HG03064 (cell line): ENCODE measurements around the gene MCF2L.
"Not testable (repeated sequence)": the region's sequence is repeated elsewhere in the genome, so short reads cannot be mapped to it uniquely, and the experiment has no call there.

ENCODE experiments used
- ATAC-seq: cut with Tn5 transposase; IDR thresholded peaks from one replicate; pipeline ENCODE4 v1.9.1; 2021; ENCODE audit warnings: low read depth; ENCODE audit not compliant: unreplicated experiment

Gene MCF2L

DNA sequence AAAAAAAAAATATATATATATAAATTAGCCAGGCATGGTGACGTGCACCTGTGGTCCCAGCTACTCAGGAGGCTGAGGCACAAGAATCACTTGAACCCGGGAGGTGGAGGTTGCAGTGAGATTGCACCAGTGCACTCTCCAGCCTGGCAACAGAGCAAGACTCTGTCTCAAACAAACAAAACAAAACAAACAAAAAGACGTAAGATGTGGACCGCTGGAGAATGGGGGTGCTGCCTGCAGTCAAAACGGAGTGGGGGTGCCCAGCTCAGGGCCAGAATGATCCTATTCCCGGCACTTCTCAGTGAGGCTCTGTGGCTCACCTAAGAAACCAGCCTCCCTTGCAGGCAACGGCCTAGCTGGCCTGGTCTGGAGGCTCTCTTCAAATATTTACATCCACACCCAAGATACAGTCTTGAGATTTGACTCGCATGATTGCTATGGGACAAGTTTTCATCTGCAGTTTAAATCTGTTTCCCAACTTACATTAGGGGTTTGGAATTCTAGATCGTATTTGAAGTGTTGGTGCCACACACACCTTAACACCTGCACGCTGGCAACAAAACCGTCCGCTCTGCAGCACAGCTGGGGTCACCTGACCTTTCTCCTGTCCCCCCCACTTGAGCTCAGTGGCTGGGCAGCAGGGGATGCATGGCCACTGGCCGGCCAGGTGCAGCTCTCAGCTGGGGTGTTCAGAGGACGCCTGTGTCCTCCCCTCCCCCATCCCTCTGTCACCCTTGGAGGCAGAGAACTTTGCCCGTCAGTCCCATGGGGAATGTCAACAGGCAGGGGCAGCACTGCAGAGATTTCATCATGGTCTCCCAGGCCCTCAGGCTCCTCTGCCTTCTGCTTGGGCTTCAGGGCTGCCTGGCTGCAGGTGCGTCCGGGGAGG, 136.3 kb downstream of the MCF2L start, which contains the start of gene F7:
Gene F7 (plus strand): TSS at position 760 of the 889 bp plus-strand sequence. CDS start 51 bp downstream, at position 811.
- no peak for ATAC-seq

DNA sequence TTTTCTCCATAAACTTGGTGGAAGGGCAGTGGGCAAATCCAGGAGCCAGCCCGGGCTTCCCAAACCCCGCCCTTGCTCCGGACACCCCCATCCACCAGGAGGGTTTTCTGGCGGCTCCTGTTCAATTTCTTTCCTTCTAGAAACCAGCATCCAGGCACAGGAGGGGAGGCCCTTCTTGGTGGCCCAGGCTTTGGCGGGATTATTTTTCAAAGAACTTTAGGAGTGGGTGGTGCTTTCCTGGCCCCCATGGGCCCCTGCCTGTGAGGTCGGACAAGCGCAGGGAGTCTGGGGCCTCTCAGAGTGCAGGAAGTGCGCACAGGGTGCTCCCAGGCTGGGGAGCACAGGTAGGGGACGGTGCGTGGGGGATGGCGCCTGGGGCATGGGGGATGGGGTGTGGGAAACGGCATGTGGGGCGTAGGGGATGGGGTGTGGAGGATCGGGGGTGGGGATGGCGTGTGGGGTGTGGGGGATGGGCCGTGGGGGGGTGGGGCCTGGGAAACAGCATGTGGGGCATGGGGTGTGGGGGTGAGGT, 137.0 kb downstream of the MCF2L start:
- no peak for ATAC-seq

DNA sequence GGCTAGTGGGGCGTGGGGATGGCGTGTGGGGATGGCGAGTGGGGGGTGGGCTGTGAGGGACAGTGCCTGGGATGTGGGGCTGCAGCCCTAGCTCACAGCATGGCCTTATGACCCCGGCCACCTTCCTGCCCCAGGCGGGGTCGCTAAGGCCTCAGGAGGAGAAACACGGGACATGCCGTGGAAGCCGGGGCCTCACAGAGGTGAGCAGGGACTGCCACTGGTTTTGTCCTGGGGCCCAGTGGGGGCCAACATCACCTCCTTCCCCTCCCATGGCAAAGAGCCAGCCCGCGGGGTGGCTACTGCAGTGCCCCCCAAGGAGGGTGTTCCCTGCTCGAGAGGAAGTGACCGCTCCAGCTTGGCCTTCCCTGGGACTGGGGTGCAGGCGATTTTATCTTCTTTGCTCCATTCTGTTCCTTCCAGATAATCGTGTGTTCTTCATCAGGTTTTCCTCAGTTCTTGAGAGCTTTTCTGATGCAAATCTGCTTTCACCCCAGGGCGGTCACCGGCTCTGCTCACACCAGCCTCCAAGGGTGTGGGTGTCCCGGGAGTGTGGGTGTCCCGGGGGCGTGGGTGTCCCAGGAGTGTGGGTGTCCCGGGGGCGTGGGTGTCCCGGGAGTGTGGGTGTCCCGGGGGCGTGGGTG, 137.8 kb downstream of the MCF2L start:
- ATAC-seq: no peak

DNA sequence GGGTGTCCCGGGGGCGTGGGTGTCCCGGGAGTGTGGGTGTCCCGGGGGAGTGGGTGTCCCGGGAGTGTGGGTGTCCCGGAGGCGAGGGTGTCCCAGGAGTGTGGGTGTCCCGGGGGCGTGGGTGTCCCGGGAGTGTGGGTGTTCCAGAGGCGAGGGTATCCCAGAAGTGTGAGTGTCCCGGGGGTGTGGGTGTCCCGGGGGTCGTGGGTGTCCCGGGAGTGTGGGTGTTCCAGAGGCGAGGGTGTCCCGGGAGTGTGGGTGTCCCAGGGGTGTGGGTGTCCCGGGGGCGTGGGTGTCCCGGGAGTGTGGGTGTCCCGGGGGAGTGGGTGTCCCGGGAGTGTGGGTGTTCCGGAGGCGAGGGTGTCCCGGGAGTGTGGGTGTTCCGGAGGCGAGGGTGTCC, 139.5 kb downstream of the MCF2L start:
- ATAC-seq: not testable (repeated sequence)

DNA sequence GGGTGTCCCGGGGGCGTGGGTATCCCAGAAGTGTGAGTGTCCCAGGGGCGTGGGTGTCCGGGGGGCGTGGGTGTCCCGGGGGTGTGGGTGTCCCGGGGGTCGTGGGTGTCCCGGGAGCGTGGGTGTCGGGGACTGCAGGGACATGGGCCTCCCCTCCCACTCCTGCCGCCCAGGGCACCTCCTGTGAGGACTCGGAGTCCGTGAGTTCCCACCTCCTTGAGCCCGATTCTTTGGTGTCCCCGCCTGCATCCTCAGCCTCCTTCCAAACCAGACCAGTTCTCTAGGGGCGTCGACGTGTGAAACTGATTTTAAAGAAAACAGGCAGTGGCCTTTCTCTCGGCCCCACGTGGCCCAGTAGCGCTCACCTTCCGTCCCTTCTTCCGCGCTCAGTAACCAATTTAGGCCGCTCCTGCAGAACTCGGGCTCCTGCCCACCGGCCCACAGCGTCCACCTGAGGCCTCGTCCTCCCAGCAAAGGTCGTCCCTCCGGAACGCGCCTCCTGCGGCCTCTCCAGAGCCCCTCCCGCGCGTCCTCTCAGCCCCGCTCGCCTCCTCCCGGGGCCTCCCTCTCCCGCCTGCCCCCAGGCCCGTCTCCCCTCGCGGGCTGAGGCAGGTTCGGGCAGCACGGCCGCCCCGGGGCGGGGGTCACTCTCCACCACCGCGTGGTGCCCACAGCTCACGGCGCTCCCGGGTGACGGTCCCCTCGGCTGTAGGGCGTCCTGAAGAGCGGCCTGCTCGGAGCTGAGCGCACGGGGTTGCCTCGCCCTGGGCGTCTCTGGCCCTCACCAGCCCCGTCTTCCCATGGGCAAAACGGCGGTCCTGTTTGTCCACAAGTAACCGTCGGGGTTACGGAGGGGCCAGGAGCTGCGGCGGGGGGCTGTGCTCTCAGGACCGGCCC, 140.4 kb downstream of the MCF2L start:
- ATAC-seq: no peak

DNA sequence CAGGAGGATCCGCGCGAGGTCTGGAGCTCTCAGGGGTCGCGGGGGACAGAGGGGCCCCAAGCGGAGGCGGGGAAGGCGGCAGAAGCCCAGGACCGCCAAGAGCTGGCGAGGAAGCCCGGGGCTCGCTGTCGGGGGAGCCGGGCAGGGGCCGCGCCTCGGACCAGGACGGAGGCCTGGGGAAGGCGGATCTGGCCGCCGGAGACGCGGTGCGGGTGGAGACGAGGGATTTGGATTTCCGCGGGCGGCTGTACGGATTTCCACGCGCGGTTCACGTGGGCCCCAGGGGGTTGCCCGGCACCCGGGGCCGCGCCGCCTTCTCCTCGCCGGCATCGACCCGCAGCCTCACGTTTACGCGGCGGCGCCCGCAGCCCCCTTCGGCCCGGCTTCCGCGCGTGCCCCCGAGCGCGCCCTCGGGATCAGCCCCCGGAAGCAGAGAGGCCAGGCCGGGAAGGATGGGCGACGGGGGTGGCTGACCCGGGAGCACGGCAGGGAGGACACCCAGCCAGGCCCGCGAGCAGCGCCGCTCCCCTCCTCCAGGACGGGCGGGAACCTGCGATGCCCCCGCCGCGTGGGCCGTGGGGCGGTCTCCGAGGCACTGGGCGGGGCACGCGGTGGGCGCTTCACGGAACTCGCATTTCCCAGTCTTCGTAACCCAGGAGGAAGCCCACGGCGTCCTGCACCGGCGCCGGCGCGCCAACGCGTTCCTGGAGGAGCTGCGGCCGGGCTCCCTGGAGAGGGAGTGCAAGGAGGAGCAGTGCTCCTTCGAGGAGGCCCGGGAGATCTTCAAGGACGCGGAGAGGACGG, 141.2 kb downstream of the MCF2L start:
- no peak for ATAC-seq

DNA sequence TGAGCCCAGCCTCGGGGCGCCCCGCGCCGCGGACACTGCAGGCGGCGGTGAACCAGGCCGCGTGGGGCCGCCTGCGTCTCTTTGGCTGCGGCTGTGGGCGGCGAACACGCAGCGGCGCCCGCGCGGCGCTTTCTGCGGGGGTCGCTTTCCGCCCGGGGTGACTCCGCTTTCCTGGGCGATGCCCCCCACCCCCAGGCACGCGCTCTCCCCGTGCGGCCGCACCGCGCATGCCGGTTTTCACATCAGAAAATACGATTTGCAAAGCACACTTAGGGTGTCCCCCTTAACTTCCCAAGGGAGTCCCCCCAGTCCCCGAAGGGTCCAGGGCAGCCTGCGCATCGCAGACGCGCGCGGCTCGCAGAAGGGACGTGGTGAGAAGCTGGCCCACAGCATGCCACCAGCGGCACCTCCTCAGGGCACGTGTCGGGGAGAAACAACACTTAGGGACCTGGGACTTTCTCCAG, 141.9 kb downstream of the MCF2L start:
- ATAC-seq: no peak

DNA sequence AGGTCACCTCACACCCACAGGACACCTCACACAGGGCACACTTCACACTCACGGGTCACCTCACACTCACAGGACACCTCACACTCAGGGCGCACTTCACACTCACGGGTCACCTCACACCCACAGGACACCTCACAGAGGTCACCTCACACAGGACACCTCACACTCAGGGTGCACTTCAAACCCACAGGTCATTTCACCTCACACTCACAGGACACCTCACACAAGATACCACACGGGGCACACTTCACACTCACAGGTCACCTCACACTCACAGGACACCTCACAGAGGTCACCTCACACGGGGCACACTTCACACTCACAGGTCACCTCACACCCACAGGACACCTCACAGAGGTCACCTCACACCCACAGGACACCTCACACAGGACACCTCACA, 142.8 kb downstream of the MCF2L start:
- not testable (repeated sequence) for ATAC-seq

DNA sequence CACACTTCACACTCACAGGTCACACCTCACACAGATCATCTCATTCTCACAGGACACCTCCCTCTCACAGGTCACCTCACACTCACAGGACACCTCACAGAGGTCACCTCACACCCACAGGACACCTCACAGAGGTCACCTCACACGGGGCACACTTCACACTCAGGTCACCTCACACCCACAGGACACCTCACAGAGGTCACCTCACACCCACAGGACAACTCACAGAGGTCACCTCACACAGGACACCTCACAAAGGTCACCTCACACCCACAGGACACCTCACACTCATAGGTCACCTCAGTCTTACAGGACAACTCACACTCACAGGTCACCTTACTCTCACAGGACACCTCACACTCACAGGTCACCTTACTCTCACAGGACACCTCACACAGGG, 143.5 kb downstream of the MCF2L start:
- not testable (repeated sequence) for ATAC-seq

DNA sequence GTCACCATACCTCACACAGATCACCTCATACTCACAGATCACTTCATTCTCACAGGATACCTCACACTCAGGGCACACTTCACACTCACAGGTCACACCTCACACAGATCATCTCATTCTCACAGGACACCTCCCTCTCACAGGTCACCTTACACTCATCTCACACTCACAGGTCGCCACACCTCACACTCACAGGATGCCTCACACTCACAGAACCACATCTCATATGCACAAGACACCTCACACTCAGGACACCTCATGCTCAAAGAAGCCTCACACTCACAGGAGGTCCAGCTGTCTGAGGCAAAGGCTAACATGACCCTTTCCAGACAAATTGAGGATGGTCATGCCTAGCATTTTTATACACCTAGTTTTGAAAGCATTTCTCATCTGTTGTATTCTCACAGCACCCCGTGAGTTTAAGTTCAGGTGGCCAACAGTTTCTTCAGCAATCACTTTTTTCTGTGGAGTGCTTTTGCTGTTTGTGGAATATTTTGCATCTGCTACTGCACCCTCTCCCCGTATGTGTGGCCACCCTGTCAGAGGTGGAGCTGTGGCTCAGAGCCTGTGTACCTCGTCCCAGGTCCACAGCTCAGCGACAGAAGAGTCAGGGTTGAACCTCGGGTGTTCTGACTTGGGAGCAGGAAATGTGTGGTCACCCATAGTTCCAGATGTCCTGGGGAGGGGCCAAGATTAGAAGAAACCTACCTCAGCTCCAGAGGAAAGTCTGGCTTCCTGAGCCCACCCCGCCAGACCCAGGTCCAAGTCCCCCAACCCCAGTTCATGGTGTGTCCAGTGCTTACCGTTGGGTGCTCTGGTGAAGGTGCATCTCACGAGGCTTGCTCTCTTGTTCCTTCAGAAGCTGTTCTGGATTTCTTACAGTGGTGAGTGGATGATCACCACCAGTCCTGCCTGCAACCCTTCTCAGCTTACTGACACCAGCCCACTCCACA, 144.2 kb downstream of the MCF2L start:
- ATAC-seq: no peak

DNA sequence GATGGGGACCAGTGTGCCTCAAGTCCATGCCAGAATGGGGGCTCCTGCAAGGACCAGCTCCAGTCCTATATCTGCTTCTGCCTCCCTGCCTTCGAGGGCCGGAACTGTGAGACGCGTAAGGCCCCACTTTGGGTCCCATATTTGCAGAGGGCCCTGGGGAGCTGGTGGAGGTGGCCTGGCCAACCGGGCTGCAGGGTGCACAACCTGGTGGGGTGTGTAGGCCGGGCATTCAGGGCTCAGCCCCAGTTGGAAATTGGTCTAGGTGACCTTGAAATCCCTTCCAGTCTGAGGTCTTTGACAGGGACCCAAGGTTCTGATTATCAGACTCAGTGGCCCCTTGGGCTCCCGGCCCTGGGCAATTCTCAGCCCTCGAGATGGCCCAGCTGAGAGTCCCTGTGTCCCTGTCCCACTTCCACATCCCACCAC, 144.8 kb downstream of the MCF2L start:
- no peak for ATAC-seq

DNA sequence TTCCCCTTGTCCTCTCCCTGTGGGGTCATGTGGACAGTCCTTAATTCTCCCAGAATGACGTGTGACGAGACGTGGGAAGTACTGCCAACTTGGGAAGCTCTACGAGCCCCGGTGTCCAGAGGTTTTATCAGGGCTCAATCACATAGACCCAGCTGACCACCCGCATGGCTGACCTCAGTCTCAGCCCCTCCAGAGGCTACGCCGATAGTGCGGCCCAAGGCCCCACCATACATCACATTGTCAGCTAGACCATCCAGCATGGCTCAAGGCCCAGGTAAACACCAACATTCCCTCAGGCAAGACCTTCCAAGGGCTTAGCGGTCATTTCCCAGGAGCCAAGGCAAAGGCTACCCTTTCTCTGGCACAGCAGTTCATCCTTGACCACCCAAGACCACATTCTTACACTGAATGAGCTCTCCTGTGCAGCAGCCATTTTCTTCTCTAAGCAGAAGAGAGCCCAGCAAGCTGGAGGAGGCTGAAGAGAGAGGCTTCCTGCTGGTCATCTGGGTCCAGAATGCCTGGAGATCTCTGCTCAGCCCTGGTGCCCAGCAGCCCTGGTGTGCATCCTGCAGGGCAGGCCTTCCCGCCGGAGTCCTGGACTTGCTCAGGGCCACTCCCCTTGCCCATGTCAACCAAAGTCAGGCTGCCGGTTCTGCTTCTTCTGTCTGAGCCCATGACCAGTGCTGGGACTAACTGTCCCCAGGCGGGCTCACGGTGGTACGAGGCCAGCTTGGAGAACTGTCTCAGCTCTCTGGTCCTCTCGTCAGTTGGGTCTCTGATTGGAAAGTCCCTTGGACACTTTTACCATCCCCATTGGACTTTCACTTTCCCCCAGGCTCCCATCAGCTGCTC, 145.7 kb downstream of the MCF2L start:
- no peak for ATAC-seq

DNA sequence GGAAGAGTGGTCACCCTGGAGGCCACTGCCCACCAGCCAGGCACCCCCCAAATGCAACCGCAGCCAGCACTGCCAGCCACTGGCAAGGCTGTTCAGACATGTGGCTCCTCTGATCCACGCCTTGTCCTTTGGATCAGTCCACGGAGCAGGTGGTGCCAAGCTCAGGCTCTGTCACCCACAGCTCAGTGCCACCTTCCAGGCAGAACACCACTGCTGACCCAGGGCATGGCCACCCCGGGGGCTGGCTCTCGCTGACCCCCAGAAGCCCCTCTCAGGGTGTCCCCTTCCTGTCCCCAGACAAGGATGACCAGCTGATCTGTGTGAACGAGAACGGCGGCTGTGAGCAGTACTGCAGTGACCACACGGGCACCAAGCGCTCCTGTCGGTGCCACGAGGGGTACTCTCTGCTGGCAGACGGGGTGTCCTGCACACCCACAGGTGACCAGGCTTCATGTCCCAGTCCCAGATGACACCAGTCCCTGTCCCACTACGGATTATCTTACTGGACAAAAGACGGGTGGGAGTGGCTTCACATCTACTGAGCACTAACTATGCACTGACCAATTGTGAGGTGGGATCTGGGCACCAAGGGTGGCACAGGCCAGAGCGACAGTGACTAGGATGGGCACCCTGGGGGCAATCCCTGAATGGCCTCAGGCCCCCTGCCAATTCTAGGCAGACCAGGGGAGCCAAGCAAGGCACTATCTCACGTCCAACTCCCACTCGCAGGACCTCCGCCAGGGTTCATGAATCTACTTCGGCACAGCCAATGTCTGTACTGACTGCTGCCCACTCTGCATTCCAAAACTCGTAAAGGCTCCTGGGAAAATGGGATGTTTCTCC, 146.6 kb downstream of the MCF2L start:
- ATAC-seq: no peak

DNA sequence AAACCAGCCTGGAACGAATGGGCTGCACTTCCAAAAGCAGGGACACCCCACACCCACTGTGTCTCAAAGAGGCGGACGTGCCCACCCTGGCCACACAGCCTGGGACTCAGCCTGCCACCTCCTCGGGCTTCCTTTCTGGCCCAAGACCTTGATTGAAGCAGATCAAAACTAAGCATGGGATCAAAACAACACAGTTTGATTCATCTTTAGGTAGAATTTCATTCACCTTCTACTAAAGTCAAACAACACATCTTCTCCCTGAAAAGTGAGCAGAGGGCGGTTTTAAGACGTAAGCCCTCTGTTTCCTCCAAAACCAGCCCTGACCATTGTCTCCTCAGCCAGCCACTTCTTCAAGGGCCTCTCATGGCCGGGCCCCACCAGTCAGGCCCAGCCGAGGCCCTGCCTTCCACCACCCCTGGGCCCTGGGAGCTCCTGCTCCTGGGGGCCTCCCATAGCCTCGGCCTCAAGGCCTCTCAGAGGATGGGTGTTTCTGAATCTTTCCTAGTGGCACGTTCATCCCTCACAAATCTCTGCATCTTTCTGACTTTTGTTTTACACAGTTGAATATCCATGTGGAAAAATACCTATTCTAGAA, 147.3 kb downstream of the MCF2L start:
- ATAC-seq: no peak

DNA sequence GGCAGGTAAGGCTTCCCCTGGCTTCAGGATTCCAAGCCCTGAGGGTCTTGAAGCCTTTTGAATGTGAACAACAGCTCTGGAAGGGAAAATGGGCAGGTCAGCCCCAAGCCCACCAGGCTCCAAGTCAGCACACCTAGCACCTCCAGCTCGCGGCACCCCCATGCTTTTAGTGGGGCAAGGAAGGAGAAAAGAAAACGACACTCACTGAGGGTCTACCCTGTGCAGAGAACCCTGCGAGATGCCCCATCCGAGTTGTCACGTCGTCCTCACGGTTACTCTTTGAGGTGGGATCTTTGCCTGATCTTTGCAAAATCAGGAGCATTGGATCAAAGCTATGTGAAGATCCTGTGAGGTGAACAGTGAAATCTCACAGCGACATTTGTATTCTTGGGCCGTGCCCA, 147.9 kb downstream of the MCF2L start:
- no peak for ATAC-seq

DNA sequence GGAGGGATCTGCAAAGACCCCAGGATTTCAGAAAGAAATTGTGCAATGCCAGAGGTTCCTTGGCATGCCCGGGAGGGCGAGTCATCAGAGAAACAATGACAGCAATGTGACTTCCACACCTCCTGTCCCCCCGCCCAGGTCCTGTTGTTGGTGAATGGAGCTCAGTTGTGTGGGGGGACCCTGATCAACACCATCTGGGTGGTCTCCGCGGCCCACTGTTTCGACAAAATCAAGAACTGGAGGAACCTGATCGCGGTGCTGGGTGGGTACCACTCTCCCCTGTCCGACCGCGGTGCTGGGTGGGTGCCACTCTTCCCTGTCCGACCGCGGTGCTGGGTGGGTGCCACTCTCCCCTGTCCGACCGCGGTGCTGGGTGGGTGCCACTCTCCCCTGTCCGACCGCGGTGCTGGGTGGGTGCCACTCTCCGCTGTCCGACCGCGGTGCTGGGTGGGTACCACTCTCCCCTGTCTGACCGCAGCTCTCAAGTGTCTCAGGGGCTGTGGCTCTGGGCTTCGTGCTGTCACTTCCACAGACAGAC, 148.4 kb downstream of the MCF2L start:
- ATAC-seq: no peak
